HG03159 (cell line): ENCODE measurements around the gene ANKMY2.
"Not testable (repeated sequence)": the region's sequence is repeated elsewhere in the genome, so short reads cannot be mapped to it uniquely, and the experiment has no call there.

Source experiments
- ATAC-seq: cut with Tn5 transposase; IDR thresholded peaks from one replicate; pipeline ENCODE4 v1.9.1; 2021; ENCODE audit warnings: mild to moderate bottlenecking, moderate library complexity; ENCODE audit not compliant: unreplicated experiment

The ANKMY2 gene

GRCh38 chr7:16659854-16660497 lies 14.4 kb upstream of the ANKMY2 start:
- not testable (repeated sequence) for ATAC-seq

GRCh38 chr7:16657656-16658279 lies 12.2 kb upstream of the ANKMY2 start:
- ATAC-seq: no peak

DNA sequence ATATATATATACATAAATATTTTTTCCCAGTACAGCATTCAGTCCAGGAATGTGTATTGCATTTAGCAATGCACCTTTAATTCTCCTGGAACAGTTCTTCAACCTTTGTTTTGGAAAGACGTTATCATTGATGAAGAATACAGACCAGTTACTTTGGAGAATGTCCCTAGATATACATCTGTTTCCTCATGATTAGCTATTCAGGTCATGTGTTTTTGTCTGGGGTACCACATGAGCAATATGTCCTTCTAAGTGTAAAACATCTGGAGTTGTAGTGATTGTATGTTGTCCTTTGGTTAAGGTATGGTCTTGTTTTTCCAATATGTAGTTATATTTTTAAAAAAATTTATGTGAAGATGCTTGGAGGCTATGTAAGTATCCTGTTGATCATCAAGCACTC lies 10.6 kb upstream of the ANKMY2 start:
- no peak for ATAC-seq

DNA sequence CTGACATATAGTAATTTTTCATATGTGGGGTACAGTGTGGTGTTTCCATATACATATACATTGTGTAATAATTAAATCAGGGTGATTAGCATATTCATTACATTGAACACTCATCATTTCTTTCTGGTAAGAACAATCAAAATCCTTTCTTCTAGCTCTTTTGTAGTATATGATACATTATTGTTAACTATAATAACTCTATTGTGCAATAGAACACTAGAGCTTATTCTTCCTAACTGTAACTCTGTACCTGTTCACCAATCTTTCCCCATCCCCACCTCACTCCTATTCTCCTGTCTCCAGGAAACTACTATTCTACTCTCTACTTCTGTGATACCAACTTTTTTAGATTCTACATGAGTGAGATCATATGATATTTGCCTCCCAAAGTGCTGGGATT lies 9.8 kb upstream of the ANKMY2 start:
- ATAC-seq: no peak

GRCh38 chr7:16652888-16653287 lies 7.3 kb upstream of the ANKMY2 start:
- no peak for ATAC-seq

DNA sequence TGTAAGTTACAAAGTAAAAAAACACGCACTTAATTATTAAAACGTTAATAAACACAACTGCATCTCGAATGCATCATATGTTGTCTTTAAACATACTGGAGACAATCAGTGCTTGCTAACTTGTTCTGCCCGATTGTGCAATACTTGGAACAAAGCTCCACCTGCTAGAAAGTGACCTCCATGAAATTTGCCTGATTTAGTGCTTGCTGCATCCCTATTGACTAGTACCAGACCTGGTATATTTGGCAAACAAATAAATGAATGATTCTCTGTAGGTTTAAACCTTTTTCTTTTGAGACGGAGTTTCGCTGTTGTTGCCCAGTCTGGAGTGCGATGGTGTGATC lies 6.7 kb upstream of the ANKMY2 start:
- ATAC-seq: no peak

DNA sequence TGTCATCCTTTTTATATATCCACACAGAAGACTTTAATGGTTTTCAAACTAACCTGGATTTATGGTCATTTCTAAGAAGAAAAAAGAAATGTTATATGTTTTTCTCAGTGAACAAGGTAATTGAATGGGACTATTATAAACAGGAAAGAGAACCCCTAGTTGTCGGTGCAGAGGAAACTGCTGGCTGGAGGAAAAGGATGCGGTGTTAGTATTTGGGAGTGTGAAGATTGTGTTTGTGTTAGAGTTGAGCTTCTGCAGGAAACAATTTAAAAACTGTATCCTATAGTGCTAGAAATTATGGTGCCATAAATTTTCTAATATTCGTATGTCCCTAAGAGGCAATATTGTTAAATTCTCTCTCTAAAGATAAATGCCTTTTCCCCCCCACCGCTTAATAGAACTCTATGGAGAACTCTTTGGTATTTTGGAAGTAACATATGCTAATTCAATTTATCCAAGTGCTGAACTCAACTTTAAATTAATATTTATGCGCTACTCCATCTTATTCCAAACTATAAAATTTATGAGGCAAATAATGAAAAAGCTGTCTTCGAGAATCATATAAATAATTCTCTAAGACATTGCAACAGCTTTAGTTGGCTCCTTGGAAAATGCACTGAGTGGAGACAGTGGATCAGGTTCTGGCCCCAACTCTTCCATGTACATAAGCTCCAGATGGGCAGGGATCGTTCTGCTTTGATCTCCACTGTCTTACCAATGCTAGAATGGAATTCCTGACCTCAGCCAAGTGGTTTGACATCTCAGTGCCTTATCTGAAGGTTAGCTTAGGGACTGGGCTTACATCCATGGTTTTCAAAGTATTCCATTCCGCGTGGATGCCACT lies 6.1 kb upstream of the ANKMY2 start:
- no peak for ATAC-seq

DNA sequence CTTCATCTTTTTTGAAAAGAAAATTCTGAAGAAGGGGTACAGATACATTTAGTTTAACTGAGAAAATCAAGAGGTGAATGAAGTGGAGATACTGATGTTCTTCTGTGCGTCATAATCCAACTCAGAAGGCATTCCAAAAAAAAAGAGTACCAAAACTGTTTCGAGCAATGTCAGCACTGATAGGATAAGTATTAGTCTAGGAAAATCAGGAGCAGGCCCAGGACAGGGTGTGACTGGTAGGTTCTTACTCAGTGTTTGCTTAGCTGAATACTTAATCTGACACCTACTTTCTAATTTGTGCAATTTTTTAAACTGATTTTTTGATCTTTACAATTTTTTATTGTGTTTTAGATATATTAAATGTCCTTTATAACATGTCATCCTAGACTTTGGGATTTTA lies 4.7 kb upstream of the ANKMY2 start:
- no peak for ATAC-seq

GRCh38 chr7:16649196-16649595 lies 3.6 kb upstream of the ANKMY2 start:
- no peak for ATAC-seq

GRCh38 chr7:16648551-16648950 lies 3.0 kb upstream of the ANKMY2 start:
- no peak for ATAC-seq

GRCh38 chr7:16647435-16647960 lies 1.9 kb upstream of the ANKMY2 start:
- no peak for ATAC-seq

DNA sequence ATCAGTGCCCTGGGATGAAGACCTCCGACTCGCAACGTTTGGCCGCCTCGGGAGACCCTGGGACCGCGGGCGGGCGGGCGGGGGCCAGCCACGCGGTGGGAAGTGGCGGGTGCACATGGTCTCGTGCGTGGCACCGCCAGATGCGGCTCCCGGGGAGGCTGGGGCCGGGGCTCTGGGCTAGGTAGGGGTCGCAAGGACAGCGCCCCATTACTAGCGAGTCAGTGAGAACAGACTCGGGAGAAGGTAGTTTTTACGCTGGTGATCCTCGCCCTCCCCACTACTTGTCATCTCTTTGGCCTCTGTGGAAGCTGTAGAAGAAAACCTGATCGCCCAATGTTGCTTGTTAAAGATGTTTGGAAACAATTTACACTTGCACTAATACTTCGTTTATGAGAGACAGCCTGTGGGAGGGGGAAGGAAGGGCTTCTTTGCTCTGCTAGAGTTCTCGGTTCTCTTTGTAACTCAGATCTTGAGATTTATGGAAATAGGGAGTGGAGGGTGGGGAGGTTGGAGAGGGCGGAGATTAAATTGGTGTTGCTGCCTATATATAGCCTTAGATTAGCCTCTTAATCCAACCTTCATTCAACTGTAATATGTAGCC lies 1.0 kb upstream of the ANKMY2 start:
- ATAC-seq: no peak

DNA sequence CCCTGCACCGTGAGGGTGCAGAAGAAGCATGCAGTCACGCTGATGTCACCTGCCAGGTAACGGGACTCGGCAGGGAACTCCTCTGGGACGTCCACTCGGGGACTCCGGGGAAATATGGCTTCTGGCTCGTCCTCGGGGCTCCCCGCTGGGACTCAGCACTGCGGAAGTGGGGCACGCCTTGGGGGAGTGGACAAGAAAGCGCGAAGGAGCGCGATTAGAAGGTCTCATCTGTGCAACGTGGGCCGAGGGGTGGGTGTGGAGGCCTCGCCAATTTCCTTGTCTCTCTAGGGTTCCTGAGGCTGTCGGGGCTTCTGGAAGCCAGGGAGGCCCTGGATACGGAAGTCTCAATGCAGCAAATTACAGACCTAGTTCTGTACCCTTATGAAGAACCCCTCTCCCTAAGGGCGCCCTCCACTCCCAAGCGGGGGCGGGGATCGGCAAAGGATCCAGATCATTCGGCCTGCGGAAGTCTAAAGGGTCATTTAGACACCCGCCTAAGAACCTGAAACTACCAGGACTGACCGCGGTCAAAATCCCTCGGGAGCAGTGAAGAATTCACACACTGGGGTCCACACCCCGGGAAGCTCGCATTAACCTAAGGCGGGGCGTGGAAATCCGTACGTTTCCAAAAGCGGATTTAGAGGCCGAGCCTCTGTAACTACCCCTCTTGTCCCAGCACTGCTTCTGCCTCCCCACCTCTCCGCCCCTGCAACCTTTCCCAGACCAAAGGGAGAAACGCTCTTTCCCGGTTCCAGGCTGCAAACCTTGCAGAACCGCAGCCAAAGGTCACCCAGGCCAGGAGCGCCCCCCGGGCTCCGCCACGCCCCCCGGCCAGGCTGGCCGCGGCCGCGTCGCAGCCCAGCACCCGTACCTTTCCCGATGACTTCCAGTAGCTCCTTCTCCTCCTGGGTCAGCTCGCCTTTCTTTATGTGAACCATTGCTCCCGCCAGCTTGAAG lies 640 bp downstream of the ANKMY2 start:
- no peak for ATAC-seq

GRCh38 chr7:16644157-16644556 lies 1.4 kb downstream of the ANKMY2 start:
- no peak for ATAC-seq

GRCh38 chr7:16638282-16639280 lies 7.0 kb downstream of the ANKMY2 start:
- no peak for ATAC-seq

GRCh38 chr7:16637379-16637778 lies 8.2 kb downstream of the ANKMY2 start:
- no peak for ATAC-seq

GRCh38 chr7:16636555-16637101 lies 8.9 kb downstream of the ANKMY2 start:
- no peak for ATAC-seq

- ATAC-seq: no peak
Measured at GRCh38 chr7:16634271-16634738, 11.2 kb downstream of the ANKMY2 start.

DNA sequence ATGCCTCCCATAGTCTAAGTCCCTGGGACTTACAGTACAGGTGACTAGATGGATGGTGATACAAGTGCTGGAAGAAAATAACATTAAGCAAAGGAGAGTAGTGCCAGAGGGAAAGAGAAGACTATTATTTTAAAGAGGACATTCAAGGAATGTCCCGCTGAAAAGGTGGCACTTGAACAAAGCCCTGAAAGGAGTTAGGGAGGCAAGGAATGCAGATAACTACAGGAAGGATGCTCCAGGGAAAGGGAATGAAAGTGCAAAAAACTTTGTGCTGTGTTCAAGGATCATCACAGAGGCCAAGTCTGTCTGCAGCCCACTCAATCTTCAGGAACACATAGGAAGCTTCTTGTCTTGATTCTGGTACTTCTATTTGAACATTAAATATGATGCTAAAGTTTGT lies 14.9 kb downstream of the ANKMY2 start:
- ATAC-seq: no peak
